K562 (cell line): ENCODE measurements around the gene ITGA11. TPM values are rescaled to one million over a fixed set of nuclear protein-coding genes. Genes with fewer than 3 reads are reported as not detected.

ENCODE experiments used
- BRCA1 ChIP-seq, 2 experiments: fragments of 450-650 bp in 1 of 2; sonication (generic) in 1 of 2; formaldehyde crosslinking in 1 of 2; IDR thresholded peaks; 2 replicates each; pipeline versions ENCODE4 v1.5.0 to v1.6.1; 2017 to 2020; ENCODE audit warnings: mild to moderate bottlenecking in 1 of 2, missing genetic modification reagents in 1 of 2
- FOXA3 ChIP-seq, 2 experiments: fragments of 450-650 bp in 1 of 2; sonication (generic) in 1 of 2; formaldehyde crosslinking; IDR thresholded peaks in 1 of 2; conservative IDR thresholded peaks in 1 of 2; 2 replicates each; pipeline versions ENCODE4 v1.4.0 to v1.8.0; 2020 to 2022; ENCODE audit warnings: mild to moderate bottlenecking in 2 of 2, missing genetic modification reagents in 1 of 2
- HMGN3 ChIP-seq: IDR thresholded peaks from 2 replicates; pipeline ENCODE4 v1.6.1; 2011; ENCODE audit warnings: borderline replicate concordance, low read depth, mild to moderate bottlenecking, mixed read lengths, low read length; ENCODE audit not compliant: insufficient read length; ENCODE audit errors: extremely low read depth
- MEIS2 ChIP-seq: fragments of 450-650 bp; IDR thresholded peaks from 2 replicates; pipeline ENCODE4 v1.6.1; 2014; ENCODE audit warnings: mild to moderate bottlenecking; ENCODE audit not compliant: partially characterized antibody
- NR2C1 ChIP-seq, 2 experiments: fragments of 450-650 bp; IDR thresholded peaks; 2 replicates each; pipeline ENCODE4 v1.6.1; 2017; ENCODE audit warnings: mild to moderate bottlenecking in 2 of 2, antibody characterized with exemption in 1 of 2, inconsistent platforms in 1 of 2, missing compliant biosample characterization in 1 of 2, missing genetic modification characterization in 1 of 2
- NR2C2 ChIP-seq, 2 experiments: fragments of 200-800 bp in 1 of 2; sonication (Bioruptor generic) in 1 of 2; sonication (generic) in 1 of 2; formaldehyde crosslinking in 1 of 2; IDR thresholded peaks; 2 replicates each; pipeline versions ENCODE4 v1.6.1 to v1.8.0; 2016 to 2022; ENCODE audit warnings: mild to moderate bottlenecking in 1 of 2, missing compliant biosample characterization in 1 of 2, missing genetic modification characterization in 1 of 2, missing genetic modification reagents in 1 of 2
- PTTG1 ChIP-seq: fragments of 450-650 bp; IDR thresholded peaks from 2 replicates; pipeline ENCODE4 v1.6.1; 2016; ENCODE audit warnings: low read depth, mild to moderate bottlenecking, missing genetic modification characterization, missing compliant biosample characterization
- RBM14 ChIP-seq: fragments of 200-400 bp; formaldehyde crosslinking; IDR thresholded peaks from 2 replicates; pipeline ENCODE4 v1.6.1; 2018; ENCODE audit warnings: low read depth, mild to moderate bottlenecking, low read length, moderate library complexity, borderline replicate concordance; ENCODE audit not compliant: insufficient read depth
- ZBED1 ChIP-seq: IDR thresholded peaks from 2 replicates; pipeline ENCODE4 v1.6.1; 2014
- ZNF77 ChIP-seq: fragments of 250-450 bp; sonication (Bioruptor Pico); IDR thresholded peaks from 2 replicates; pipeline ENCODE4 v1.5.0; 2020
- polyA plus RNA-seq, 8 experiments: library from polyadenylated mRNA; depleted of rRNA in 4 of 8; stranded (reverse) in 5 of 8; unstranded in 3 of 8; fragments of >200 nt; fragmentation: Nextera tagmentation in 2 of 8; fragmentation: Illumina TruSeq in 1 of 8; extraction: Ambion mirVana in 2 of 8; extraction: Trizol in 1 of 8; gene quantifications; 2 replicates each; pipeline versions ENCODE4 v1.2.1 to v1.2.3, GENCODE V29; 2011 to 2014; ENCODE audit warnings: inconsistent platforms in 1 of 8, missing spikeins in 1 of 8
- total RNA-seq, 7 experiments: library from RNA; depleted of rRNA in 6 of 7; stranded (reverse); fragments of >200 nt in 6 of 7; fragmentation: Illumina TruSeq in 2 of 7; extraction: Trizol in 2 of 7; gene quantifications; 2 replicates each; pipeline versions ENCODE4 v1.2.1 to v1.2.3, GENCODE V29; 2011 to 2021; ENCODE audit warnings: low replicate concordance in 1 of 7
- TF ChIP-seq, protein P1 (sequence below): conservative IDR thresholded peaks from 2 replicates; pipeline ENCODE4 v1.6.1; 2011; ENCODE audit warnings: low read depth, mild to moderate bottlenecking, low read length; ENCODE audit not compliant: control insufficient read depth
- TF ChIP-seq, protein P2 (sequence below): fragments of 250-450 bp; sonication (Bioruptor Pico); IDR thresholded peaks from 2 replicates; pipeline ENCODE4 v1.9.0; 2021; ENCODE audit warnings: mild to moderate bottlenecking
- TF ChIP-seq, protein P3 (sequence below), 2 experiments: fragments of 200-800 bp in 1 of 2; sonication (Bioruptor generic) in 1 of 2; sonication (generic) in 1 of 2; formaldehyde crosslinking in 1 of 2; IDR thresholded peaks in 1 of 2; conservative IDR thresholded peaks in 1 of 2; 2 replicates each; pipeline versions ENCODE4 v1.5.0 to v1.6.1; 2016 to 2020; ENCODE audit warnings: missing compliant biosample characterization in 1 of 2, missing genetic modification characterization in 1 of 2, missing genetic modification reagents in 1 of 2
- TF ChIP-seq, protein P4 (sequence below): fragments of 150-350 bp; IDR thresholded peaks from 2 replicates; pipeline ENCODE4 v1.6.1; 2014; ENCODE audit warnings: low read depth, mild to moderate bottlenecking, low read length, borderline replicate concordance

ITGA11 gene
- total and polyA plus RNA-seq, 9 of the 15 experiments (the other 6 are each of a cell fraction or from before 2014, with no cell fraction given) = 0.01 TPM; not detected in 8

GRCh38 chr15:68400066-68400456, 31.9 kb downstream of the ITGA11 start (continued):
- no peak for TF ChIP-seq ZNF77 (CRISPR knock-in tag)
- TF ChIP-seq, protein P1, sequence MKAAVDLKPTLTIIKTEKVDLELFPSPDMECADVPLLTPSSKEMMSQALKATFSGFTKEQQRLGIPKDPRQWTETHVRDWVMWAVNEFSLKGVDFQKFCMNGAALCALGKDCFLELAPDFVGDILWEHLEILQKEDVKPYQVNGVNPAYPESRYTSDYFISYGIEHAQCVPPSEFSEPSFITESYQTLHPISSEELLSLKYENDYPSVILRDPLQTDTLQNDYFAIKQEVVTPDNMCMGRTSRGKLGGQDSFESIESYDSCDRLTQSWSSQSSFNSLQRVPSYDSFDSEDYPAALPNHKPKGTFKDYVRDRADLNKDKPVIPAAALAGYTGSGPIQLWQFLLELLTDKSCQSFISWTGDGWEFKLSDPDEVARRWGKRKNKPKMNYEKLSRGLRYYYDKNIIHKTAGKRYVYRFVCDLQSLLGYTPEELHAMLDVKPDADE = no peak
- TF ChIP-seq NR2C2 (CRISPR knock-in tag; IDR thresholded peaks at IDR 0.05) = no peak
- peak; percentile 20; the same call in 1 of the 2 replicates for TF ChIP-seq NR2C2 (tag; IDR thresholded peaks at IDR 0.05)
- no peak for TF ChIP-seq FOXA3 (CRISPR knock-in tag; conservative IDR thresholded peaks at IDR 0.05 in 1 of 2, IDR thresholded peaks at IDR 0.05 in 1 of 2)
- TF ChIP-seq, protein P2, sequence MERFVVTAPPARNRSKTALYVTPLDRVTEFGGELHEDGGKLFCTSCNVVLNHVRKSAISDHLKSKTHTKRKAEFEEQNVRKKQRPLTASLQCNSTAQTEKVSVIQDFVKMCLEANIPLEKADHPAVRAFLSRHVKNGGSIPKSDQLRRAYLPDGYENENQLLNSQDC (CRISPR knock-in tag) = no peak
- no peak for TF ChIP-seq BRCA1 (IDR thresholded peaks at IDR 0.05)
- TF ChIP-seq BRCA1 (CRISPR knock-in tag; IDR thresholded peaks at IDR 0.05) = no peak
- TF ChIP-seq RBM14 = no peak
- TF ChIP-seq PTTG1 (tag) = no peak
- TF ChIP-seq, protein P3, sequence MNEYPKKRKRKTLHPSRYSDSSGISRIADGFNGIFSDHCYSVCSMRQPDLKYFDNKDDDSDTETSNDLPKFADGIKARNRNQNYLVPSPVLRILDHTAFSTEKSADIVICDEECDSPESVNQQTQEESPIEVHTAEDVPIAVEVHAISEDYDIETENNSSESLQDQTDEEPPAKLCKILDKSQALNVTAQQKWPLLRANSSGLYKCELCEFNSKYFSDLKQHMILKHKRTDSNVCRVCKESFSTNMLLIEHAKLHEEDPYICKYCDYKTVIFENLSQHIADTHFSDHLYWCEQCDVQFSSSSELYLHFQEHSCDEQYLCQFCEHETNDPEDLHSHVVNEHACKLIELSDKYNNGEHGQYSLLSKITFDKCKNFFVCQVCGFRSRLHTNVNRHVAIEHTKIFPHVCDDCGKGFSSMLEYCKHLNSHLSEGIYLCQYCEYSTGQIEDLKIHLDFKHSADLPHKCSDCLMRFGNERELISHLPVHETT (CRISPR knock-in tag; conservative IDR thresholded peaks at IDR 0.05 in 1 of 2, IDR thresholded peaks at IDR 0.05 in 1 of 2) = no peak
- TF ChIP-seq, protein P4, sequence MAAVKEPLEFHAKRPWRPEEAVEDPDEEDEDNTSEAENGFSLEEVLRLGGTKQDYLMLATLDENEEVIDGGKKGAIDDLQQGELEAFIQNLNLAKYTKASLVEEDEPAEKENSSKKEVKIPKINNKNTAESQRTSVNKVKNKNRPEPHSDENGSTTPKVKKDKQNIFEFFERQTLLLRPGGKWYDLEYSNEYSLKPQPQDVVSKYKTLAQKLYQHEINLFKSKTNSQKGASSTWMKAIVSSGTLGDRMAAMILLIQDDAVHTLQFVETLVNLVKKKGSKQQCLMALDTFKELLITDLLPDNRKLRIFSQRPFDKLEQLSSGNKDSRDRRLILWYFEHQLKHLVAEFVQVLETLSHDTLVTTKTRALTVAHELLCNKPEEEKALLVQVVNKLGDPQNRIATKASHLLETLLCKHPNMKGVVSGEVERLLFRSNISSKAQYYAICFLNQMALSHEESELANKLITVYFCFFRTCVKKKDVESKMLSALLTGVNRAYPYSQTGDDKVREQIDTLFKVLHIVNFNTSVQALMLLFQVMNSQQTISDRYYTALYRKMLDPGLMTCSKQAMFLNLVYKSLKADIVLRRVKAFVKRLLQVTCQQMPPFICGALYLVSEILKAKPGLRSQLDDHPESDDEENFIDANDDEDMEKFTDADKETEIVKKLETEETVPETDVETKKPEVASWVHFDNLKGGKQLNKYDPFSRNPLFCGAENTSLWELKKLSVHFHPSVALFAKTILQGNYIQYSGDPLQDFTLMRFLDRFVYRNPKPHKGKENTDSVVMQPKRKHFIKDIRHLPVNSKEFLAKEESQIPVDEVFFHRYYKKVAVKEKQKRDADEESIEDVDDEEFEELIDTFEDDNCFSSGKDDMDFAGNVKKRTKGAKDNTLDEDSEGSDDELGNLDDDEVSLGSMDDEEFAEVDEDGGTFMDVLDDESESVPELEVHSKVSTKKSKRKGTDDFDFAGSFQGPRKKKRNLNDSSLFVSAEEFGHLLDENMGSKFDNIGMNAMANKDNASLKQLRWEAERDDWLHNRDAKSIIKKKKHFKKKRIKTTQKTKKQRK = no peak
- TF ChIP-seq NR2C1 (IDR thresholded peaks at IDR 0.05) = no peak
- 0 out of 2 replicates have a peak, but pooled peaks have one; percentile 16 for TF ChIP-seq NR2C1 (tag; IDR thresholded peaks at IDR 0.05)
- TF ChIP-seq ZBED1 = no peak
- TF ChIP-seq MEIS2 = no peak
- TF ChIP-seq HMGN3 = no peak
- TF ChIP-seq, all 486 proteins: peak for 15
